Retinal pigment epithelial cell (primary cell): ENCODE data around the gene ZSWIM8.
A peak's percentile ranks its signal among the peaks of the same experiment; 100 is the strongest.
"Not testable (repeated sequence)": the region's sequence is repeated elsewhere in the genome, so short reads cannot be mapped to it uniquely, and the experiment has no call there.

Source experiments
- DNase-seq: peaks from one replicate; pipeline ENCODE4 v3.0.0-alpha.2; 2010; ENCODE audit warnings: low read depth
- H3K4me3 ChIP-seq: 2 replicates; pipeline ENCODE4 v1.5.1; 2011; ENCODE audit warnings: mild to moderate bottlenecking, low read length, control low read depth, moderate library complexity
- CTCF ChIP-seq: conservative IDR thresholded peaks from 2 replicates; pipeline ENCODE4 v1.5.1; 2011; ENCODE audit warnings: low read depth, low read length, control low read depth, inconsistent platforms

ZSWIM8 gene

GRCh38 chr10:73781879-73782748 lies 3.3 kb upstream of the ZSWIM8 start, which contains the start of gene CHCHD1:
Gene CHCHD1, plus strand, starts transcription at chr10:73782048. Its CDS starts 28 bp downstream, at chr10:73782076.
- TF ChIP-seq CTCF = no peak
- peak within 1 kb of the TSS; percentile 82 for H3K4me3 ChIP-seq
- DNase-seq = peak; percentile 68

GRCh38 chr10:73782749-73783085 lies 2.7 kb upstream of the ZSWIM8 start:
- TF ChIP-seq CTCF = no peak
- DNase-seq = no peak

GRCh38 chr10:73785721-73786511 lies 510 bp downstream of the ZSWIM8 start:
- TF ChIP-seq CTCF = no peak
- peak overlapping the region; percentile 90 for H3K4me3 ChIP-seq
- DNase-seq = peak; percentile 35

More at GRCh38 chr10:73782749-73783085, 2.7 kb upstream of the ZSWIM8 start:
- H3K4me3 ChIP-seq = peak overlapping the region; percentile 82

- DNase-seq = no peak
- TF ChIP-seq CTCF = no peak
- H3K4me3 ChIP-seq = peak overlapping the region; percentile 90
These were observed 1.1 kb downstream of the ZSWIM8 start for GRCh38 chr10:73786512-73786885.

GRCh38 chr10:73787031-73787800 lies 1.8 kb downstream of the ZSWIM8 start:
- DNase-seq = not testable (repeated sequence)
- peak overlapping the region; percentile 4 for H3K4me3 ChIP-seq

- no peak for TF ChIP-seq CTCF
- DNase-seq = no peak
- H3K4me3 ChIP-seq = no peak overlapping the region
These were observed 3.7 kb downstream of the ZSWIM8 start for GRCh38 chr10:73788864-73789658.
